Keratinocyte (primary cell): ENCODE measurements around the gene IRF9.

Experiments used
- CTCF ChIP-seq, 3 experiments: IDR thresholded peaks in 1 of 3; conservative IDR thresholded peaks in 1 of 3; optimal IDR thresholded peaks in 1 of 3; 2 replicates in 2 of 3; 3 replicates in 1 of 3; pipeline versions ENCODE3 to v1.5.1; 2011; ENCODE audit warnings: low read length in 3 of 3, mild to moderate bottlenecking in 3 of 3, moderate library complexity in 2 of 3, control low read depth in 1 of 3, inconsistent platforms in 1 of 3; ENCODE audit not compliant: insufficient read depth in 2 of 3; ENCODE audit errors: extremely low read depth in 1 of 3
- EZH2 ChIP-seq: IDR thresholded peaks from one replicate; pipeline ENCODE4 v1.6.1; 2012; ENCODE audit warnings: inconsistent platforms, mild to moderate bottlenecking, low read length, moderate library complexity

DNA sequence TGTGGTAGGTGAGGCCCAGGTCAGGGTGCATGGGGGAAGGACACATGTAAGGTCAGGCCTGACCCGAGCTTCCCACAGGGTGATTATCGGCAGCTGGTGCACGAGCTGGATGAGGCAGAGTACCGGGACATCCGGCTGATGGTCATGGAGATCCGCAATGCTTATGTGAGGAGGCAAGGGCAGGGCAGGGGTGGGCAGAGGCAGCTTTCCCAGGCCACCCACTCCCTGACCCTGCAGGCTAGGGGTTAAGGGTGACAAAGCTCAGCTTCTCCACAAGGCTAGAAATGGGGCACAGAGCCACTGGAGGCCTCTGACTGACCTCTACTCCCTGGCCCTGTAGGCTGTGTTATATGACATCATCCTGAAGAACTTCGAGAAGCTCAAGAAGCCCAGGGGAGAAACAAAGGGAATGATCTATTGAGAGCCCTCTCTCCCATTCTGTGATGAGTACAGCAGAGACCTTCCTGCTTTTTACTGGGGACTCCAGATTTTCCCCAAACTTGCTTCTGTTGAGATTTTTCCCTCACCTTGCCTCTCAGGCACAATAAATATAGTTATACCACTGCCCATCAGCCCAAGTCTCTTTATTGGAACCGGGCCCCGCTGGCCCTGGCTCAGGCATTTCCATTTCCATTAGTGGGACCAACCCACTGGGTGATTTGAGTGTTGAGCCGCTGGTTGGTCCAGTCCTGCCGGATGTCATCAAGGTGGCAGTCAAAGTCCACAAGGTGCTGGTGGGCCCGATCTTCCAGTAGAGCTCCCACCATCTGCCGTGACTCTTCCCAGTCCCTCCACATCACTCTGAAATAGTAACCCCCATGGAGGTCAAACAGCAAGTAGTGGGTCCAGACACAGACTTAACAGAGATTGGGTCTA, 22.4 kb upstream of the IRF9 start:
- TF ChIP-seq CTCF (optimal IDR thresholded peaks at IDR 0.05 in 1 of 3, IDR thresholded peaks at IDR 0.05 in 1 of 3, conservative IDR thresholded peaks at IDR 0.05 in 1 of 3; ENCODE audit: extremely low read depth in 1 of 3, insufficient read depth in 2 of 3, low read length in 3 of 3) (no peak), EZH2 (no peak)
